Thymus (tissue), 11 donors: ENCODE measurements around the gene MYOF. TPM values are rescaled to one million over a fixed set of nuclear protein-coding genes. Genes with fewer than 3 reads are reported as not detected.
"Not testable (repeated sequence)": the region's sequence is repeated elsewhere in the genome, so short reads cannot be mapped to it uniquely, and the experiment has no call there.

ENCODE experiments used
- DNase-seq, 9 donors: peaks; one replicate each; pipeline ENCODE4 v3.0.0-alpha.2; 2013; ENCODE audit warnings: low spot score in 9 of 9, low read depth in 6 of 9, missing footprints in 1 of 9
- H3K27ac ChIP-seq, 2 donors: one replicate each; pipeline ENCODE4 v1.5.1; 2013; ENCODE audit warnings: control low read depth in 1 of 2, low read depth in 1 of 2, low read length in 1 of 2, mild to moderate bottlenecking in 1 of 2, moderate library complexity in 1 of 2
- H3K27me3 ChIP-seq, 2 donors: one replicate each; pipeline ENCODE4 v1.5.1; 2013; ENCODE audit warnings: low read length in 1 of 2; ENCODE audit not compliant: control insufficient read depth in 2 of 2, insufficient read depth in 1 of 2
- H3K36me3 ChIP-seq, 2 donors: one replicate each; pipeline ENCODE4 v1.5.1; 2013; ENCODE audit warnings: low read length in 1 of 2, mild to moderate bottlenecking in 1 of 2, moderate library complexity in 1 of 2; ENCODE audit not compliant: control insufficient read depth in 2 of 2, insufficient read depth in 2 of 2
- H3K4me1 ChIP-seq, 2 donors: one replicate each; pipeline ENCODE4 v1.5.1; 2013; ENCODE audit warnings: low read length in 2 of 2; ENCODE audit not compliant: control insufficient read depth in 2 of 2, insufficient read depth in 2 of 2
- H3K4me3 ChIP-seq, 2 donors: one replicate each; pipeline ENCODE4 v1.5.1; 2013; ENCODE audit warnings: low read length in 2 of 2, control low read depth in 1 of 2, mild to moderate bottlenecking in 1 of 2
- H3K9me3 ChIP-seq, 2 donors: one replicate each; pipeline ENCODE4 v1.5.1; 2013; ENCODE audit warnings: low read length in 1 of 2, mild to moderate bottlenecking in 1 of 2; ENCODE audit not compliant: control insufficient read depth in 2 of 2, insufficient read depth in 1 of 2
- WGBS: extraction: QIAGEN DNeasy Blood & Tissue Kit; methylation state at CpG from one replicate; pipeline ENCODE4 v1.1.7; 2013; 5-methylcytosine and 5-hydroxymethylcytosine counted together
- polyA plus RNA-seq: library from polyadenylated mRNA; stranded (reverse); fragments of 200-250 nt; gene quantifications from one replicate; pipeline ENCODE4 v1.2.3, GENCODE V29; 2013
- total RNA-seq: library from RNA; stranded (reverse); fragments of 120-200 nt; gene quantifications from one replicate; pipeline ENCODE4 v1.2.4, GENCODE V29; 2013
- donor health status: healthy.

The MYOF gene
- total and polyA plus RNA-seq, 2 donors: 6.4 to 14.0 TPM

DNA sequence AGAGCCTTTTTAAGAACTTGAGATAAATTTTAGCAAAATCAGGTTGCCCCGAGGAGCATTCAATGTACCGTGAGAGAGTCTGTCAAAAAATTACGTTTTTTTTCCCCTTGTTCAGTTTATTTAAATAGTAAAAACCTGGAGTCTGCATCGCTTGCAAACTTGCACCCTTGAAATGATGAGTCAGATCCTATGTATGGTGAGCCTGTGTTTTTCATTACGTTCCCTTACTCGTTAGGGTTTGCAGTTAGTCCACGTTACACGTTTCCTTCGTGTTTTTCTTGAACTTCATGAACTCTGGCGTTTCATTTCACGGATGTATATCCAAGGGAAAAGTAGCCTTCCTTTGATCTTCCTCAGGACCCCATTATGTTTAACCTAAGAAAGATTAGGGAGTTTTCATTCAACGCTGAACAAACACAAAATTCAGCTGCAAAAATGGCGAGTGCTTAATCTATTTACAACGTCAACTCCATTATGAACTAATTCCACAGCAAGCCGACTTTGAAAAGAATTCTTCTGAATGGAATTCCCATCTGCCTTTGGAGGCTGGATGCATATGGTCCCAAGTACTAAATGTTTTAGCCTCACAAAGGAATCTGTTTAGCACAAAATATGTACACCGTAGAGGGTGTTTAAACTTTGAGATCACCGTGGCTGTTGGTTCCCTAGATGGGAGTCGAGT, 182.4 kb downstream of the MYOF start:
- Histone ChIP-seq H3K9me3 (no peaks in the 10 kb centered on the region), H3K27me3 (peaks cover 0 to 2% of the 10 kb centered on the region in 2 donors), H3K36me3 (no peaks in the 10 kb centered on the region), H3K4me1 (no peaks in the 10 kb centered on the region), H3K27ac (no peak overlapping the region), H3K4me3 (no peak overlapping the region)
- no peak for DNase-seq
- 94% methylated on average over 18 of the region's 18 CpGs for WGBS

DNA sequence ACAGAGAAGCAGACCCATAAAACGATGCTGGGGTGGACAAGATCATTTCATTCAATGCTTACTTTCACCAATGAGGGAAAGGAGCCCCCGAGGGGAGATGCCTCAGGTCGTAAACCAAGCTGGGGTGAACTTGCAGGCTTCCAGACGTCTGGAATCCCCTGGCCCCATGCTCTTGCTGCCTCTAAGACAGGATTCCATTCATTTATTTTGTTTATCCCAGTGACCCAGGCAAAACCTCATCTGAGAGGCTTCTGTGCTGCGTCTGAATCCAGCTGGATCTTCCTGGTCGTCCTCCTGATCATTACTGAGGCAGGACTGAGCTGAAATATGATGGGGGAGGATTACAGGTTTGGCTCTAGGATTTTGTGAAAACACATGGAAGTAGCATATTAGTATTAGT, 182.9 kb downstream of the MYOF start:
- H3K4me3 ChIP-seq: no peak overlapping the region
- peaks cover 0 to 2% of the 10 kb centered on the region in 2 donors for H3K27me3 ChIP-seq
- no peak overlapping the region for H3K27ac ChIP-seq
- no peaks in the 10 kb centered on the region for H3K9me3 ChIP-seq
- H3K36me3 ChIP-seq: no peaks in the 10 kb centered on the region
- H3K4me1 ChIP-seq: no peaks in the 10 kb centered on the region
- DNase-seq: no peak
- 88% methylated on average over 6 of the region's 6 CpGs for WGBS

DNA sequence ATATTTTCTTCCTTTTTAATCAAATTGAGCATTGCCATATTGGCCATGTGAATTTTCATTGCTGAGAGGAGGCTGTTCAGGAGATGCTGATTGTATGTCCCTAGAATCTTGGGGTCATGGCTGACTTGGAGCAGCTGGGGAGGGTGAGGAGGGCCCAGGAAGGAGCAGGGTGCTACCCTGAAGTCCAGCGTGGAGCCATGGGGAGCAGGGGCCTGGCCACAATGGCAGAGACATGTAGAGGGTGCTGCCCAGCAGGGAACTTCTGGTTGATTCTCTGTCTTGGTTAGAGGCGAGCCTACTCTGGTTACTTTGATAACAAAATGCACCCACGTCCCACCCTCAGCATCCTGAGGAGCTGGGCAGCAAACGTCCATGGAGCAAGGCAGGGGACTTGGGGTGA, 186.0 kb downstream of the MYOF start:
- Histone ChIP-seq H3K9me3 (no peaks in the 10 kb centered on the region), H3K27ac (no peak overlapping the region), H3K36me3 (no peaks in the 10 kb centered on the region), H3K4me1 (no peaks in the 10 kb centered on the region), H3K4me3 (no peak overlapping the region), H3K27me3 (peaks cover 0 to 2% of the 10 kb centered on the region in 2 donors)
- DNase-seq: no peak
- 90% methylated on average over 4 of the region's 4 CpGs for WGBS

DNA sequence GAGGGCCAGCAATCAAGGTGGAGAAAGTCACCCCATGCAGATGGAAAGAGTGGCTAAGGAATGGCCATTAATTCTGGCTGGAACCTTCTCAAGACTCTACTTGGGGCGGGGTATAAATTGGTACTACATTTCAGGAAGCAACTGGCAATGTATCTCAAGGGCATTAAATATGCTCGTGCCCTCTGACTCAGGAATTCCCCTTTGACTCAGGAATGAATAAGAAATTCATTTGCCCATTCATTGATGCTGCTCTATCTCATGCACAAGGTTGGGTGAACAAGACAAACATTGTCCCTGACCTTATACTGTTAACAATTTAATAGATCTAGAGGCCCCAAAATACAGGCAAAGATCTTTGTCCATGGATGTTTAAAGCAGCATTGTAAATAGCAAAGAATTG, 188.1 kb downstream of the MYOF start:
- DNase-seq: no peak
- H3K4me3 ChIP-seq: no peak overlapping the region
- H3K27me3 ChIP-seq: no peaks in the 10 kb centered on the region
- H3K27ac ChIP-seq: no peak overlapping the region
- no peaks in the 10 kb centered on the region for H3K36me3 ChIP-seq
- WGBS: 93% methylated on average over 2 of the region's 2 CpGs
- no peaks in the 10 kb centered on the region for H3K4me1 ChIP-seq
- no peaks in the 10 kb centered on the region for H3K9me3 ChIP-seq

DNA sequence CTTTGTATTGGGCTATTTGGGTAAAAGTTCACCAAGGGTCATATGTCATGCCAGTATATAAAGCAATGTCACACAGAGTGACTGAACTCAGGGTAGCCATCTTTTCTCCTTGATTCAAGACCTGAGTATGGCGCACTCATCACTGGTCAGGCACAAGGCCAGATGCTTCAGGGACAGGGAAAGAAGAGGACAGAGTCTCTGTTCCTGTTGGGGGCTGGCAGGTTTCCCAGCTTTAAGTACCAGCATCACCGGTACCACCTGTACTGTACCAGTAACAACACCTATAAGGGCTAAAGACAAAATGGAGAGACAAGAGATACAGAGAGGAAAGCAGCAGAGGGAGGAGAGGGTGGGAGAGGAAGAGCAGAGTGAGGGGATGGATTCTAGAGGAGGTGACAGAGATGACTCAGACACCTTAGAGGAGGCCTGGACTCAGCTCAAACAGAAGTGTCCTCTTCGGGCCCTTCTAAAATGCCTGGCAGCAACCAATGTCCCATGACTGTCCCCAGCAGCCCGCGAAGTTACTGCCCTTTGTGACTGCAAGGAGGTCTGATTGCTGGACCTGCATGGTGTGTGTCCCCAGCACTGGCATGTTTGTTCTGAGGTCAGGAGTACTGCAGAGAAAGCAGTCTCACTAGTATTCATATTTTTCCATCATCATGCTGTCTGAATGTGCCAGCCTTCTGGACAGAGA, 191.3 kb downstream of the MYOF start:
- H3K36me3 ChIP-seq: no peaks in the 10 kb centered on the region
- no peaks in the 10 kb centered on the region for H3K27me3 ChIP-seq
- DNase-seq: no peak
- no peak overlapping the region for H3K4me3 ChIP-seq
- no peaks in the 10 kb centered on the region for H3K4me1 ChIP-seq
- H3K27ac ChIP-seq: no peak overlapping the region
- WGBS: 97% methylated on average over 5 of the region's 5 CpGs
- H3K9me3 ChIP-seq: no peaks in the 10 kb centered on the region

DNA sequence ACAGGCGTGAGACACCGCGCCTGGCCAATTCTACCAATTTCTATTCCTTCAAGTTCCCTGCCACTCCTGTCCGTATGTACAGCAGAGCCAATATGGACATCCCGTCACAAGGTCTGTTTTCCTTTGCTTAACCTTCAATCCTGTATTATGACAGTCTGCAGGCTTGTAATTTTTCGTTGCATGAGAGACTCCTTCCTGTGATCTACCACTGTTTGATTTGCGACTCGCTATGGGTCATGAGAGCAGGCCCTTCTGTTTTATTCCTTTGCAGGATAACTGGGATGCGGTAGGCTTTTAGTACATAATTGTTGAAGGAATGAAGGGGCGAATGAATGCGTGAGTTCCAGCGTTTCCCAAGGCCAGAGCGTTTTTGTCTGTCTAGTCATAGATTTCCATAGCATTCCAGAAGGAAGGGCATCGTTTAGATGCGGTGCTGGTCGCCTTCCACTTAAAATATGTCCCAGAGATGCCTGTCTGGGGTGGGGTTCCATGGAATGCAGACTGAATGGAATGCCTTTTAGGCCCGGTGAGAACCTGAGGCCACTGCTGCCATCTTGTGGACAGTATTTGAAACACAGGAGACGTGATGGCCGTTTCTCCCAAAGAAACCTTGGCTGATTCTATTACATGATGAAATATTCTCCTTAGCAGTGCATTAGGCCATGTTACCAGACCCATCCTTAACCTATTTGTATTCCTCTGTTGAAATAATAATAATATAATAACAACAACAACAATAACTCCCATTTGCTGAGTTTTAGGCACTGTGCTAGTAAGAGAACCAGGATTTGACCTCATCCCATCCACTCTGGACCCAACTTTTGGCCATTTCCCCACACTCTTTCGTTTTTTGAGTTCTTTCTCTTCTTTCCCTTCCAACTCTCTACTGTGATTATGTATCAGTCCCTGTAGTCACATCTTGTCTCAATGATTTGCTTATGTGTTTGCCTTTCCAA, 193.2 kb downstream of the MYOF start:
- Histone ChIP-seq H3K27me3 (no peaks in the 10 kb centered on the region), H3K27ac (no peak overlapping the region), H3K36me3 (no peaks in the 10 kb centered on the region), H3K4me1 (no peaks in the 10 kb centered on the region), H3K9me3 (no peaks in the 10 kb centered on the region), H3K4me3 (no peak overlapping the region)
- peak; percentile 6 to 60 (median 30) for DNase-seq
- WGBS: 65% methylated on average over 20 of the region's 20 CpGs

DNA sequence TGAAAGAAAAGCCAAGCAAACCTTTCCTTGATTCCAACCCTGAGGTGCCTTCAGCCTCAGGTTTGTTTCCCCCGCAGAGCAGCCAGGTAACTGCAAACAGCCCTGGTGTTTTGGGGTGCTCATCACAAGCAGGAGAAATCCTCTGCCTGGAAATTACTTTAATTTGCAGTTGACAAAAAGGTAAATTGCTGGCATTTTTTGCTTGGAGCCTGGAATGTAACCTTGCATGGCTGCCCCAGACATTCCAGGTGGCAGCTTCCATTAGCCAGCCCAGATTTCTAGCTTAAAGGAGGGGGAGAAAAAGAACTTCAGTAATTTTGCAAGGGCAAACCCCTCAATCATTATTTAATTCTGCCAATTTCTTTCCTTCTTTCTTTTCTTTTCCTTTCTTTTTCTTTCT, 194.4 kb downstream of the MYOF start:
- Histone ChIP-seq H3K4me3 (no peak overlapping the region), H3K4me1 (no peaks in the 10 kb centered on the region), H3K9me3 (no peaks in the 10 kb centered on the region), H3K27ac (no peak overlapping the region), H3K27me3 (no peaks in the 10 kb centered on the region), H3K36me3 (no peaks in the 10 kb centered on the region)
- DNase-seq: no peak
- WGBS: 98% methylated on average over 1 of the region's 1 CpG

DNA sequence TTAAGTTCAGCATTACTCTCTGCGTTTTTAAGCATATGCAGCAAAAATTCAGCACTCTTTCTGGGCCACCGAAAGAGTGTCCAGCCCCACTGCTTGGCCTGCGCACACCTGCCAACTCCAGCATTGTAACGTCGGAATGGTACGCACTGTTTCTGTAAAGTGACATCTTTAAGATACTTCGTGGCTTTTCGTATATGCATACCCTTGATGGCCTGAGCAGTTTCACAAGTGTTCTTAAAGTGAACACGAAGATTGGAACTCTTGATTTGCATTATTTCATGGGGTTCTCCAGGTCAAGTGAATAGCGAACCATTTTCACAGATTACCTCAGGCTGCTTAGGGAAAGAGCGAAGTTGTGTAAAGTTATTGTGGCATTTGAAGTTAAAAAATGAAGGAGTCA, 197.9 kb downstream of the MYOF start:
- WGBS: 94% methylated on average over 11 of the region's 11 CpGs
- not testable (repeated sequence) for H3K9me3 ChIP-seq, H3K27ac ChIP-seq, H3K27me3 ChIP-seq, H3K36me3 ChIP-seq, H3K4me3 ChIP-seq, H3K4me1 ChIP-seq, DNase-seq

DNA sequence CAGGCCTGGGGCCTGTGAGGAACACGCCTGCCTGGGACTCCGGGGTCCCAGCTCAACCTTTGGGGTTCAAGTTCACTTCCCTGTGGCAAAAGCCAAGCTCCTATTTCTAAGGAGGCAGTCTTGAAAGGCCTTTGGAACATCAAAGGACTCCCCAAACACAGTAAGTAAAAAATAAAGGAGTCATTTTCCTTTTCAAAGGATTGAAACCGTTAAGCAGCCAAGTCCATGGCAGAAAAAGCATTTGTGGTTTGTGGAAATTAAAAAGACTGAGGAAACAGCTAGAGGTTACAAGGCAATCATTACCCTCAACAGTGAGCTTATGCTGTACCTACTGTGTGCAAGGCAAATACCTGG, 200.8 kb downstream of the MYOF start:
- H3K27me3 ChIP-seq: no peaks in the 10 kb centered on the region
- H3K4me1 ChIP-seq: no peaks in the 10 kb centered on the region
- DNase-seq: no peak
- 91% methylated on average over 3 of the region's 3 CpGs for WGBS
- H3K9me3 ChIP-seq: no peaks in the 10 kb centered on the region
- H3K36me3 ChIP-seq: no peaks in the 10 kb centered on the region
- no peak overlapping the region for H3K4me3 ChIP-seq
- no peak overlapping the region for H3K27ac ChIP-seq
